Bronchial epithelial cell (primary cell): ENCODE measurements around the gene ABLIM2. TPM values are rescaled to one million over a fixed set of nuclear protein-coding genes. Genes with fewer than 3 reads are reported as not detected.

Experiments
- DNase-seq: peaks from one replicate; pipeline ENCODE4 v3.0.0-alpha.2; 2010; ENCODE audit warnings: low read depth
- FAIRE-seq: peaks from 2 replicates; lab custom pipeline; 2011; peaks lifted over from hg19 to GRCh38; lab: Jason Lieb, UNC
- H3K27me3 ChIP-seq: 2 replicates; pipeline ENCODE4 v1.5.1; 2011; ENCODE audit warnings: low read length; ENCODE audit not compliant: control insufficient read depth, insufficient read depth
- H3K36me3 ChIP-seq: 2 replicates; pipeline ENCODE4 v1.5.1; 2011; ENCODE audit warnings: low read length; ENCODE audit not compliant: control insufficient read depth, insufficient read depth
- H3K4me3 ChIP-seq: 2 replicates; pipeline ENCODE4 v1.5.1; 2011; ENCODE audit warnings: mild to moderate bottlenecking, low read depth, low read length, control low read depth
- total RNA-seq: library from RNA; depleted of rRNA; stranded (reverse); fragments of >200 nt; gene quantifications from 2 replicates; pipeline ENCODE4 v1.2.1, GENCODE V29; 2014
- TF ChIP-seq, protein P1 (sequence below): IDR thresholded peaks from 2 replicates; pipeline ENCODE4 v1.5.1; 2011; ENCODE audit warnings: mild to moderate bottlenecking, moderate library complexity, low read length, control low read depth, inconsistent platforms; ENCODE audit not compliant: insufficient read depth, severe bottlenecking

The ABLIM2 gene
- total RNA-seq, 1 donor from 2014 or later, result 1.1 TPM

DNA sequence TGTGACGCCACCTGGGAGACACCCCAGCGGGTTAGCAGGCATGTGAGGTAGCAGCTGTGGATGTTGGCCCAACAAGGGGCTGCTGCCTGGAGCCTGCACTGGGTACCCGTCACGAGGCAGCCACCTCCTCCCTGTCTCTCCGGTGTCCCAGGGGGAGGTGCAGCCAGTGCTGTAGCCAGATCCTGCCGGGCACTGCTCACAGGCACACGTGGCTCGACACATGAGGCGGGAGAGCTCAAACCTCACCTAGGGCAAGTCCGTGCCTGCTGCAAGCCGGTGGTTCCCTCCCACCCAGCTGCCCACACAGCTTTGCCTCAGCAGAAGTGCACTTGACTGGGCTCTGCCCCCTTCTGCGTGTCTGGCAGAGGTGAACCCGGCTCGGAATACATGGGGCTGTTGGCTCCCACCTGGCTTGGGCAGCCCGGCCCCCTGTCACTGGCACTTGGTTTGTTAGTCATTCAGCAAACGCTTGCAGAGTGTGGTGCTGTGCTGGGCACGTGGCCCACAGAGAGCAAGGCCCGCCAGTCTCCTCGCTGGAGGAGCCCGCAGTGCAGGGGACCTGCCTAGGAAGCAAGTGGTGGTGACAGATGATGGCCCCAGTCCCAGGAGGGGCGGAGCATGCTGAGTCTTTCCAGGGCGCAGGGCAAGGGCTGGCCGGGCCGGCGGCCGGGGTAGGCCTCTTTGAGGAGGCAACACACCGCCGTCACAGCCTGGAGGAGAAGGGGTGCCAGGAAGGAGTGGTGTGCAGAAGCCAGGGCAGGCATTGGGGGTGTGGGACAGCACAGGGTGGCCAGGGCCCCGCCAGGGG lies 30.3 kb upstream of the ABLIM2 start:
- TF ChIP-seq, protein P1, sequence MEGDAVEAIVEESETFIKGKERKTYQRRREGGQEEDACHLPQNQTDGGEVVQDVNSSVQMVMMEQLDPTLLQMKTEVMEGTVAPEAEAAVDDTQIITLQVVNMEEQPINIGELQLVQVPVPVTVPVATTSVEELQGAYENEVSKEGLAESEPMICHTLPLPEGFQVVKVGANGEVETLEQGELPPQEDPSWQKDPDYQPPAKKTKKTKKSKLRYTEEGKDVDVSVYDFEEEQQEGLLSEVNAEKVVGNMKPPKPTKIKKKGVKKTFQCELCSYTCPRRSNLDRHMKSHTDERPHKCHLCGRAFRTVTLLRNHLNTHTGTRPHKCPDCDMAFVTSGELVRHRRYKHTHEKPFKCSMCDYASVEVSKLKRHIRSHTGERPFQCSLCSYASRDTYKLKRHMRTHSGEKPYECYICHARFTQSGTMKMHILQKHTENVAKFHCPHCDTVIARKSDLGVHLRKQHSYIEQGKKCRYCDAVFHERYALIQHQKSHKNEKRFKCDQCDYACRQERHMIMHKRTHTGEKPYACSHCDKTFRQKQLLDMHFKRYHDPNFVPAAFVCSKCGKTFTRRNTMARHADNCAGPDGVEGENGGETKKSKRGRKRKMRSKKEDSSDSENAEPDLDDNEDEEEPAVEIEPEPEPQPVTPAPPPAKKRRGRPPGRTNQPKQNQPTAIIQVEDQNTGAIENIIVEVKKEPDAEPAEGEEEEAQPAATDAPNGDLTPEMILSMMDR, result no peak
- Histone ChIP-seq H3K27me3 (peaks cover 1% of the 10 kb centered on the region), H3K36me3 (no peaks in the 10 kb centered on the region), H3K4me3 (no peak overlapping the region)
- peak; percentile 97 for DNase-seq
- FAIRE-seq, result peak; percentile 96

DNA sequence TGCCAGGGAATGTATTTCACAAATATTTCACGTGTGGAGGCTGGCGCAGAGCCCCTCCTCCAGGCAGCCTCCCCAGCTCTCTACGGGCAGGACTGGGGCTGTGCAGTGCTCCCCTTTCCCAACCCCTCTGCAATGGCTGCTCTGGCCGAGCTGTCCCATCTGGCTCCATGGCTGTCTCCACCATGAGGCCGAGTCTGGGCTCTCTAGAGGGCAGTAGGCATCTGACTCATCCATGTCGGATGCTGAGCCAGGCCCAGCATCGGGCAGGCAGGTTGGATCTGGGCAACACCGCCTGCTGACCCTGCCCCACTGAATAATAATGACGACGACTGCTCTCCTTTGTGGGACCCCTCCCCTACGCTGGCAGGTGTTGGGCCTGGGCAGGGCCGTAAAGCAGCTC lies 29.5 kb upstream of the ABLIM2 start:
- Histone ChIP-seq H3K4me3 (no peak overlapping the region), H3K27me3 (no peaks in the 10 kb centered on the region), H3K36me3 (no peaks in the 10 kb centered on the region)
- peak; percentile 65 for DNase-seq
- TF ChIP-seq, protein P1, result no peak
- FAIRE-seq, result peak; percentile 90

DNA sequence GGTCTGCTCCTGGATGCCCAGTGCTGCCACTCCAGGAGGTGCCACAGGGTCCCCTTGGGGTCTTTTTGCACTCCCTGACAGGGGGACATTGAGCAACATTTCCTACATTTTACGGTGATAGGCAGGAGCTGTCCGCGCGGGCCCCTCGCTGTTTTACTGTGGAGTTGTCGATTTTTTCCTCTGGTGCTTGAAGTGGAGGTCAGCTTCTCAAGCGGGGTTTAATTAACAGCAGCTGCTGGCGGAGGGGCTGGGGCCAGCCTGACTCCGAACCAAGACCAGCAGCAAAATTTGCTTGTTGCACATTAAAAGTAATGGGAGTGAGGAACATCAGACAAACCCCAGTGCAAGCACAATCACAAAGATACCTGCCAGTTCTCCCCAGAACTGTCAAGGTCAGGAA lies 27.3 kb upstream of the ABLIM2 start:
- Histone ChIP-seq H3K4me3 (no peak overlapping the region), H3K27me3 (no peaks in the 10 kb centered on the region), H3K36me3 (no peaks in the 10 kb centered on the region)
- no peak for DNase-seq
- TF ChIP-seq, protein P1, result no peak
- no peak for FAIRE-seq

DNA sequence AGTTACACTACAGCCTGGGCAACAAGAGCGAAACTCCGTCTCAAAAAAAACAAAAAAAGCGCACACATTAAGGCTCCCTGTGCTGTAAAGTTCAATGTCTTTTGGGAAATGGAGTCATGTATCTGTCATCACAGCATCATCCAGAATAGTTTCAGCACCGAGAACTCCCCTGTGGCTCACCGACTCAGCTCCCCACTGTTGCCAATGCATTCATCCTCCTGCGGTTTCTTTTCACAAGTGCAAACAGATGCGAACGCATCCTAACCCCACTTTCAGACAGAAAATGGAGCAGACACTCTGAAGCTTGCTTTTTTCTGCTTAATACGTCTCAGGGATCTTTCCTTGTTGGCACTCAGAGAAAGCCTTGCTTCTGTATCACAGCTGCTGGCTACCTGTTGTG lies 26.7 kb upstream of the ABLIM2 start:
- Histone ChIP-seq H3K27me3 (no peaks in the 10 kb centered on the region), H3K4me3 (no peak overlapping the region), H3K36me3 (no peaks in the 10 kb centered on the region)
- TF ChIP-seq, protein P1, result no peak
- DNase-seq (peak; percentile 92), FAIRE-seq (peak; percentile 90)

DNA sequence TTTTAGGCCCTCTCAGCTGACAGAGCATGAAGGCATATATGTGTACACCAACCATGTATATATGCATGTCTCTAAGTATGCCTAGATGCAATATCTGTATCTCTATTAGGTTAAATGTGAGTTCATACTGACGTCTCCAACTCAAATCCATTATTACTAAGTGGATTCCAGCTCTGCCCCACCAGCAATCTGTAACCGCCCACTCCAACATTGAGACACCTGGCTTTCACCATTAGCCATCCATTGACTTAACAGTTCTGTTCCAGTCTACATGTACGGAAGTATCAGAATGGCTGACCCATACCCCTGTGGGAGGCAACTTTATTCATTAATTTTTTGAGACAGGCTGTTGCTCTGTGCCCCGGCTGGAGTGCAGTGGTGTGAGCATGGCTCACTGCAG lies 25.4 kb upstream of the ABLIM2 start:
- H3K27me3 ChIP-seq, result no peaks in the 10 kb centered on the region
- no peak for DNase-seq
- no peaks in the 10 kb centered on the region for H3K36me3 ChIP-seq
- TF ChIP-seq, protein P1, result no peak
- no peak for FAIRE-seq
- no peak overlapping the region for H3K4me3 ChIP-seq
